DMS53 treated with DMSO at 0.1 percent for 48 hours (cell line): ENCODE results near the gene PLEKHH1.
"Not testable (repeated sequence)": the region's sequence is repeated elsewhere in the genome, so short reads cannot be mapped to it uniquely, and the experiment has no call there.

Experiments used
- DNase-seq: peaks from one replicate; lab custom pipeline; 2025; ENCODE audit not compliant: unreplicated experiment; lab: John Stamatoyannopoulos, UW

PLEKHH1 gene

GRCh38 chr14:67620217-67620785, 87.2 kb downstream of the PLEKHH1 start:
- DNase-seq = no peak

- peak; percentile 71 for DNase-seq
Observed at GRCh38 chr14:67622675-67623074, 89.6 kb downstream of the PLEKHH1 start.

GRCh38 chr14:67623114-67623513, 90.0 kb downstream of the PLEKHH1 start:
- peak; percentile 65 for DNase-seq

GRCh38 chr14:67626131-67626530, 93.0 kb downstream of the PLEKHH1 start:
- not testable (repeated sequence) for DNase-seq

- DNase-seq = no peak
Observed at GRCh38 chr14:67627519-67627918, 94.4 kb downstream of the PLEKHH1 start.

GRCh38 chr14:67630186-67630585, 97.1 kb downstream of the PLEKHH1 start:
- DNase-seq = no peak

GRCh38 chr14:67630938-67631337, 97.8 kb downstream of the PLEKHH1 start:
- no peak for DNase-seq

GRCh38 chr14:67633451-67634147, 100.5 kb downstream of the PLEKHH1 start:
- DNase-seq = no peak

GRCh38 chr14:67636361-67636919, 103.3 kb downstream of the PLEKHH1 start:
- DNase-seq = peak; percentile 83

- DNase-seq = no peak
Observed at GRCh38 chr14:67638642-67639041, 105.6 kb downstream of the PLEKHH1 start.
